Activated naive CD8-positive, alpha-beta T cell (primary cell): ENCODE measurements around the gene MOSMO.
"Not testable (repeated sequence)": the region's sequence is repeated elsewhere in the genome, so short reads cannot be mapped to it uniquely, and the experiment has no call there.

Source experiments
- H3K27ac Mint-ChIP-seq: one replicate; pipeline ENCODE4 v1.8.0; 2021; ENCODE audit warnings: mixed read lengths
- H3K27me3 Mint-ChIP-seq: one replicate; pipeline ENCODE4 v1.8.0; 2021; ENCODE audit warnings: mixed read lengths
- H3K36me3 Mint-ChIP-seq: one replicate; pipeline ENCODE4 v1.8.0; 2021; ENCODE audit warnings: mixed read lengths
- H3K4me1 Mint-ChIP-seq: one replicate; pipeline ENCODE4 v1.8.0; 2021; ENCODE audit warnings: low read depth, mixed read lengths
- H3K4me3 Mint-ChIP-seq: one replicate; pipeline ENCODE4 v1.8.0; 2021; ENCODE audit warnings: mild to moderate bottlenecking, mixed read lengths
- H3K9me3 Mint-ChIP-seq: one replicate; pipeline ENCODE4 v1.8.0; 2021; ENCODE audit warnings: low read depth, mixed read lengths

The MOSMO gene

GRCh38 chr16:21990381-21990944, 17.4 kb upstream of the MOSMO start:
- H3K4me1 Mint-ChIP-seq, result peaks cover 8% of the 10 kb centered on the region
- H3K4me3 Mint-ChIP-seq, result no peak overlapping the region
- no peak overlapping the region for H3K27ac Mint-ChIP-seq
- no peaks in the 10 kb centered on the region for H3K9me3 Mint-ChIP-seq
- H3K27me3 Mint-ChIP-seq, result no peaks in the 10 kb centered on the region
- H3K36me3 Mint-ChIP-seq, result peaks cover 2% of the 10 kb centered on the region

GRCh38 chr16:21991621-21992020, 16.3 kb upstream of the MOSMO start:
- no peak overlapping the region for H3K27ac Mint-ChIP-seq
- peaks cover 8% of the 10 kb centered on the region for H3K4me1 Mint-ChIP-seq

GRCh38 chr16:21994856-21995465, 12.9 kb upstream of the MOSMO start:
- H3K27ac Mint-ChIP-seq, result no peak overlapping the region

More at GRCh38 chr16:21991621-21992020, 16.3 kb upstream of the MOSMO start:
- H3K9me3 Mint-ChIP-seq, result no peaks in the 10 kb centered on the region
- no peaks in the 10 kb centered on the region for H3K27me3 Mint-ChIP-seq
- no peak overlapping the region for H3K4me3 Mint-ChIP-seq
- H3K36me3 Mint-ChIP-seq, result peaks cover 1% of the 10 kb centered on the region

GRCh38 chr16:21996923-21997696, 10.8 kb upstream of the MOSMO start:
- Mint-ChIP-seq H3K9me3 (no peaks in the 10 kb centered on the region), H3K27me3 (no peaks in the 10 kb centered on the region), H3K36me3 (no peaks in the 10 kb centered on the region), H3K27ac (no peak overlapping the region), H3K4me3 (no peak overlapping the region), H3K4me1 (peaks cover 9% of the 10 kb centered on the region)

More at GRCh38 chr16:21994856-21995465, 12.9 kb upstream of the MOSMO start:
- H3K36me3 Mint-ChIP-seq, result no peaks in the 10 kb centered on the region
- no peak overlapping the region for H3K4me3 Mint-ChIP-seq
- no peaks in the 10 kb centered on the region for H3K9me3 Mint-ChIP-seq
- no peaks in the 10 kb centered on the region for H3K27me3 Mint-ChIP-seq
- H3K4me1 Mint-ChIP-seq, result peaks cover 8% of the 10 kb centered on the region

- no peaks in the 10 kb centered on the region for H3K27me3 Mint-ChIP-seq
- H3K27ac Mint-ChIP-seq, result no peak overlapping the region
- H3K4me1 Mint-ChIP-seq, result peaks cover 9% of the 10 kb centered on the region
- H3K4me3 Mint-ChIP-seq, result no peak overlapping the region
- no peaks in the 10 kb centered on the region for H3K9me3 Mint-ChIP-seq
- no peaks in the 10 kb centered on the region for H3K36me3 Mint-ChIP-seq
Observed at GRCh38 chr16:21997697-21998480, 10.0 kb upstream of the MOSMO start.

GRCh38 chr16:22001591-22001990, 6.3 kb upstream of the MOSMO start:
- Mint-ChIP-seq H3K27me3 (no peaks in the 10 kb centered on the region), H3K4me3 (peak overlapping the region; percentile 27), H3K36me3 (no peaks in the 10 kb centered on the region), H3K27ac (no peak overlapping the region), H3K9me3 (no peaks in the 10 kb centered on the region), H3K4me1 (peaks cover 10% of the 10 kb centered on the region)

- H3K9me3 Mint-ChIP-seq, H3K27ac Mint-ChIP-seq, H3K27me3 Mint-ChIP-seq, H3K4me3 Mint-ChIP-seq, H3K36me3 Mint-ChIP-seq: not testable (repeated sequence)
- peaks cover 14% of the 10 kb centered on the region for H3K4me1 Mint-ChIP-seq
Observed at GRCh38 chr16:22002047-22002446, 5.9 kb upstream of the MOSMO start.

GRCh38 chr16:22003195-22003594, 4.7 kb upstream of the MOSMO start:
- Mint-ChIP-seq H3K27ac (no peak overlapping the region), H3K27me3 (no peaks in the 10 kb centered on the region), H3K4me1 (peaks cover 19% of the 10 kb centered on the region), H3K4me3 (no peak overlapping the region), H3K9me3 (no peaks in the 10 kb centered on the region), H3K36me3 (no peaks in the 10 kb centered on the region)

- Mint-ChIP-seq H3K4me1 (peaks cover 23% of the 10 kb centered on the region), H3K27me3 (no peaks in the 10 kb centered on the region), H3K36me3 (no peaks in the 10 kb centered on the region), H3K4me3 (no peak overlapping the region), H3K27ac (no peak overlapping the region), H3K9me3 (no peaks in the 10 kb centered on the region)
Observed at GRCh38 chr16:22004341-22004740, 3.6 kb upstream of the MOSMO start.

- no peaks in the 10 kb centered on the region for H3K27me3 Mint-ChIP-seq
- H3K27ac Mint-ChIP-seq, result no peak overlapping the region
- H3K4me3 Mint-ChIP-seq, result peak overlapping the region; percentile 20
- peaks cover 28% of the 10 kb centered on the region for H3K4me1 Mint-ChIP-seq
- no peaks in the 10 kb centered on the region for H3K36me3 Mint-ChIP-seq
- no peaks in the 10 kb centered on the region for H3K9me3 Mint-ChIP-seq
Observed at GRCh38 chr16:22005746-22006145, 2.2 kb upstream of the MOSMO start.

- Mint-ChIP-seq H3K27me3 (no peaks in the 10 kb centered on the region), H3K4me3 (peak overlapping the region; percentile 89), H3K4me1 (peaks cover 31% of the 10 kb centered on the region), H3K27ac (peak overlapping the region; percentile 84), H3K36me3 (no peaks in the 10 kb centered on the region), H3K9me3 (no peaks in the 10 kb centered on the region)
Observed at GRCh38 chr16:22006636-22007035, 1.3 kb upstream of the MOSMO start.

- peak overlapping the region; percentile 84 for H3K27ac Mint-ChIP-seq
- H3K4me1 Mint-ChIP-seq, result peaks cover 36% of the 10 kb centered on the region
- no peaks in the 10 kb centered on the region for H3K36me3 Mint-ChIP-seq
- no peaks in the 10 kb centered on the region for H3K27me3 Mint-ChIP-seq
- no peaks in the 10 kb centered on the region for H3K9me3 Mint-ChIP-seq
- H3K4me3 Mint-ChIP-seq, result peak overlapping the region; percentile 89
Observed at GRCh38 chr16:22007159-22007508, 777 bp upstream of the MOSMO start.

GRCh38 chr16:22008215-22009059, 526 bp downstream of the MOSMO start:
- no peaks in the 10 kb centered on the region for H3K9me3 Mint-ChIP-seq
- no peaks in the 10 kb centered on the region for H3K27me3 Mint-ChIP-seq
- H3K4me3 Mint-ChIP-seq, result peak overlapping the region; percentile 89
- peak overlapping the region; percentile 72 for H3K27ac Mint-ChIP-seq
- H3K4me1 Mint-ChIP-seq, result peaks cover 46% of the 10 kb centered on the region
- H3K36me3 Mint-ChIP-seq, result no peaks in the 10 kb centered on the region

GRCh38 chr16:22010902-22011301, 3.0 kb downstream of the MOSMO start:
- Mint-ChIP-seq H3K36me3 (no peaks in the 10 kb centered on the region), H3K9me3 (no peaks in the 10 kb centered on the region), H3K4me3 (no peak overlapping the region), H3K4me1 (peaks cover 62% of the 10 kb centered on the region), H3K27ac (no peak overlapping the region), H3K27me3 (no peaks in the 10 kb centered on the region)
